Lung (tissue), 12 donors: ENCODE measurements around the gene DUT. TPM values are rescaled to one million over a fixed set of nuclear protein-coding genes. Genes with fewer than 3 reads are reported as not detected.

Experiments
- ATAC-seq: fragments of 200-7000 bp; cut with Tn5 transposase; one replicate; pipeline ENCODE4 v1.9.1; 2020; ENCODE audit warnings: moderate number of reproducible peaks; ENCODE audit not compliant: insufficient read depth, low FRiP score
- DNase-seq, 3 donors: peaks; one replicate each; pipeline ENCODE4 v3.0.0-alpha.2; 2013 to 2017
- H3K27ac ChIP-seq, 2 donors: one replicate each; pipeline ENCODE4 v1.5.1; 2013; ENCODE audit warnings: mild to moderate bottlenecking in 2 of 2, moderate library complexity in 2 of 2, control low read depth in 1 of 2, inconsistent platforms in 1 of 2, low read depth in 1 of 2, low read length in 1 of 2
- H3K27me3 ChIP-seq, 3 donors: one replicate each; pipeline ENCODE4 v1.5.1; 2013; ENCODE audit warnings: low read length in 2 of 3; ENCODE audit not compliant: control insufficient read depth in 3 of 3, insufficient read depth in 3 of 3
- H3K36me3 ChIP-seq, 4 donors: one replicate each; pipeline ENCODE4 v1.5.1; 2013; ENCODE audit warnings: low read length in 4 of 4, mild to moderate bottlenecking in 1 of 4, moderate library complexity in 1 of 4; ENCODE audit not compliant: control insufficient read depth in 4 of 4, insufficient read depth in 4 of 4
- H3K4me1 ChIP-seq, 5 donors: one replicate each; pipeline ENCODE4 v1.5.1; 2013; ENCODE audit warnings: low read length in 5 of 5, mild to moderate bottlenecking in 2 of 5, moderate library complexity in 1 of 5; ENCODE audit not compliant: control insufficient read depth in 5 of 5, insufficient read depth in 5 of 5
- H3K4me3 ChIP-seq: one replicate; pipeline ENCODE4 v1.5.1; 2013; ENCODE audit warnings: mild to moderate bottlenecking, control low read depth, moderate library complexity
- H3K9ac ChIP-seq, 2 donors: one replicate each; pipeline ENCODE4 v1.5.1; 2013; ENCODE audit warnings: low read length in 2 of 2, control low read depth in 1 of 2; ENCODE audit not compliant: insufficient read depth in 1 of 2
- H3K9me3 ChIP-seq, 4 donors: one replicate each; pipeline ENCODE4 v1.5.1; 2013; ENCODE audit warnings: low read length in 3 of 4, mild to moderate bottlenecking in 1 of 4, moderate library complexity in 1 of 4; ENCODE audit not compliant: control insufficient read depth in 4 of 4, insufficient read depth in 3 of 4
- WGBS, 2 donors: extraction: QIAGEN DNeasy Blood & Tissue Kit; methylation state at CpG; one replicate each; pipeline ENCODE4 v1.1.7; 2013; 5-methylcytosine and 5-hydroxymethylcytosine counted together
- polyA plus RNA-seq, 2 donors: library from polyadenylated mRNA; stranded (reverse); fragments of 200-250 nt; gene quantifications; one replicate each; pipeline ENCODE4 v1.2.1, GENCODE V29; 2013
- total RNA-seq, 2 donors: library from RNA; depleted of rRNA in 1 of 2; stranded (reverse); fragments of >200 nt in 1 of 2; gene quantifications; one replicate each; pipeline ENCODE4 v1.2.1, GENCODE V29; 2014 to 2021
- TF ChIP-seq, protein P1 (sequence below): IDR thresholded peaks from 2 replicates; pipeline ENCODE4 v1.5.1; 2012; ENCODE audit warnings: mild to moderate bottlenecking; ENCODE audit errors: control extremely low read depth, extremely low read depth
- donor health status: control.
- donor health status: control.
- donor health status: Bipolar disorder and iron deficiency.
- donor health status: healthy.
- donor health status: DM: yes; HTN: yes; CAD: no.

The DUT gene
- total and polyA plus RNA-seq, 4 donors = 40.7 to 74.0 (median 69.8) TPM

- Histone ChIP-seq H3K9ac (no peak overlapping the region), H3K27ac (no peak overlapping the region), H3K36me3 (no peaks in the 10 kb centered on the region), H3K27me3 (no peaks in the 10 kb centered on the region), H3K4me3 (no peak overlapping the region), H3K4me1 (no peaks in the 10 kb centered on the region), H3K9me3 (no peaks in the 10 kb centered on the region)
- WGBS, 2 donors = 84 to 94% methylated on average over 4 of the region's 4 CpGs
- TF ChIP-seq, protein P1, sequence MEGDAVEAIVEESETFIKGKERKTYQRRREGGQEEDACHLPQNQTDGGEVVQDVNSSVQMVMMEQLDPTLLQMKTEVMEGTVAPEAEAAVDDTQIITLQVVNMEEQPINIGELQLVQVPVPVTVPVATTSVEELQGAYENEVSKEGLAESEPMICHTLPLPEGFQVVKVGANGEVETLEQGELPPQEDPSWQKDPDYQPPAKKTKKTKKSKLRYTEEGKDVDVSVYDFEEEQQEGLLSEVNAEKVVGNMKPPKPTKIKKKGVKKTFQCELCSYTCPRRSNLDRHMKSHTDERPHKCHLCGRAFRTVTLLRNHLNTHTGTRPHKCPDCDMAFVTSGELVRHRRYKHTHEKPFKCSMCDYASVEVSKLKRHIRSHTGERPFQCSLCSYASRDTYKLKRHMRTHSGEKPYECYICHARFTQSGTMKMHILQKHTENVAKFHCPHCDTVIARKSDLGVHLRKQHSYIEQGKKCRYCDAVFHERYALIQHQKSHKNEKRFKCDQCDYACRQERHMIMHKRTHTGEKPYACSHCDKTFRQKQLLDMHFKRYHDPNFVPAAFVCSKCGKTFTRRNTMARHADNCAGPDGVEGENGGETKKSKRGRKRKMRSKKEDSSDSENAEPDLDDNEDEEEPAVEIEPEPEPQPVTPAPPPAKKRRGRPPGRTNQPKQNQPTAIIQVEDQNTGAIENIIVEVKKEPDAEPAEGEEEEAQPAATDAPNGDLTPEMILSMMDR = no peak
- DNase-seq (no peak), ATAC-seq (no peak)
Observed at GRCh38 chr15:48292458-48292857, 38.8 kb upstream of the DUT start.

DNA sequence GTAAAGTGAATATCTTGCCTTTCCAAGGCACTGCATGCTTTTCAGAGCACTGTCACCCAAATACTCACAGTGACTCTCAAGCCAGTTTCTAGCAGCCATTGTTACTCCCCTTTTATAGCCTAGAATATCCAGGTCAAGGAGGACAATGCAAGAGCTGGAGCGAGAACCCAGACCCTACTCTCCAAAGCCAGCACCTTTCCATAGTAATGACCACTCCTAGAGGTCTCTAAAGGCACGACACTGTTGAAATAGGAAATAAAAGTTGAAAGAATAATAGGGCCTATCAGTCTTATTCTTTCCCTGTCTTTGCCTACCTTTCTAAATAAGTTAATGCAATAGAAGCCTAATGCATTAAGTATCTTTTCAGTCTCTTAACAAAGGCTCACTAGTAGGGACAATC is 33.6 kb upstream of the DUT start:
- no peaks in the 10 kb centered on the region for H3K4me1 ChIP-seq
- ATAC-seq = no peak
- no peak for DNase-seq
- H3K27me3 ChIP-seq = no peaks in the 10 kb centered on the region
- 87 to 89% methylated on average over 2 of the region's 2 CpGs for WGBS, 2 donors
- H3K27ac ChIP-seq = no peak overlapping the region
- no peak overlapping the region for H3K9ac ChIP-seq
- TF ChIP-seq, protein P1 = no peak
- H3K9me3 ChIP-seq = no peaks in the 10 kb centered on the region
- no peak overlapping the region for H3K4me3 ChIP-seq
- no peaks in the 10 kb centered on the region for H3K36me3 ChIP-seq

DNA sequence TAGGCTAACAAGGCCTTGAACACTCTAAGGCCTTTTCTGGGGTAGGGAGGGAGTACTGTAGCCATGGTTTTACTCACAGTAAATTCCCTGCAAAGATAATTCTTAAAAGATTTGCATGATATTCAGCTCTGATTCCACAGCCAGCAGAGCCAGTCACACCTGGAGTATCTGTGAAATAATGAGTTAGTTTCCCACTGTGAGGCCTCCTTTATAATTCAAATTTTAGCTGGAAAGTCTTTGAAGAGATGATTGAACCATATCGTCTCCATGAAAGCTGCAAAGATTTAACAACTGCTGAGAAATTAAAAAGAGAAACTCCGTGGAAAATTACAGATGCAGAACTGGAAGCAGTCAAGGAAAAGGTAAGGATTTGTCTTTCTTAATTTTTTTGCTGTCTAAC is 32.3 kb upstream of the DUT start:
- Histone ChIP-seq H3K36me3 (no peaks in the 10 kb centered on the region), H3K4me1 (no peaks in the 10 kb centered on the region), H3K27ac (no peak overlapping the region), H3K9ac (no peak overlapping the region), H3K27me3 (no peaks in the 10 kb centered on the region), H3K9me3 (no peaks in the 10 kb centered on the region), H3K4me3 (no peak overlapping the region)
- ATAC-seq = no peak
- no peak for DNase-seq
- WGBS, 2 donors = 55 to 60% methylated on average over 2 of the region's 2 CpGs
- TF ChIP-seq, protein P1 = no peak

DNA sequence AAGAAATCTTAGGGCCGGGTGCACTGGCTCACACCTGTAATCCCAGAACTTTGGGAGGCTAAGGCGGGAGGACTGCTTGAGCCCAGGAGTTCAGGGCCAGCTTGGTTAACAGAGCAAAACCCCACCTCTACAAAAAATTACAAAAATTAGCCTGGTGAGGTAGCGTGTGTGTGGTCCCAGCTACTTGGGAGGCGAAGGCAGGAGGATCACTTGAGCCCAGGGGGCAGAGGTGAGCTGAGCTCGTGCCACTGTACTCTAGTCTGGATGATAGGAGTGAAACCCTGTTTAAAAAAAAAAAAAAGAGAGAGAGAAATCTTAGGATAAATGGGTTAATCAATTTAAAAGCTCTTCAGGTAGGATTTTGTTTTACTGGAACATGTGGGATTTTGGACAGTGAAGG is 31.2 kb upstream of the DUT start:
- no peaks in the 10 kb centered on the region for H3K27me3 ChIP-seq
- DNase-seq (no peak), ATAC-seq (no peak)
- no peak overlapping the region for H3K27ac ChIP-seq
- 73 to 85% methylated on average over 5 of the region's 5 CpGs for WGBS, 2 donors
- H3K4me3 ChIP-seq = no peak overlapping the region
- H3K9ac ChIP-seq = no peak overlapping the region
- H3K9me3 ChIP-seq = no peaks in the 10 kb centered on the region
- TF ChIP-seq, protein P1 = no peak
- H3K4me1 ChIP-seq = no peaks in the 10 kb centered on the region
- H3K36me3 ChIP-seq = no peaks in the 10 kb centered on the region
